Lower leg skin (tissue), 3 donors: ENCODE data around the gene REC114.

Experiments used
- CTCF ChIP-seq, 3 donors: fragments of 450-650 bp; IDR thresholded peaks; one replicate each; pipeline ENCODE4 v1.5.1; 2016; ENCODE audit warnings: antibody characterized with exemption in 3 of 3, mild to moderate bottlenecking in 3 of 3, moderate library complexity in 2 of 3
- POLR2A ChIP-seq, 2 donors: fragments of 450-650 bp; IDR thresholded peaks; one replicate each; pipeline ENCODE4 v1.6.1; 2016 to 2017; ENCODE audit warnings: antibody characterized with exemption in 2 of 2, mild to moderate bottlenecking in 1 of 2, moderate library complexity in 1 of 2

- TF ChIP-seq CTCF (IDR thresholded peaks at IDR 0.05), result no peak
- TF ChIP-seq POLR2A (IDR thresholded peaks at IDR 0.05), result no peak
These were observed 150.5 kb downstream of the REC114 start for GRCh38 chr15:73593304-73594074.
